Lung (tissue), 12 donors: Measurements from ENCODE around the gene C2CD2L. TPM values are rescaled to one million over a fixed set of nuclear protein-coding genes. Genes with fewer than 3 reads are reported as not detected.

ENCODE experiments used
- ATAC-seq: fragments of 200-7000 bp; cut with Tn5 transposase; one replicate; pipeline ENCODE4 v1.9.1; 2020; ENCODE audit warnings: moderate number of reproducible peaks; ENCODE audit not compliant: insufficient read depth, low FRiP score
- DNase-seq, 3 donors: peaks; one replicate each; pipeline ENCODE4 v3.0.0-alpha.2; 2013 to 2017
- H3K27ac ChIP-seq, 2 donors: one replicate each; pipeline ENCODE4 v1.5.1; 2013; ENCODE audit warnings: mild to moderate bottlenecking in 2 of 2, moderate library complexity in 2 of 2, control low read depth in 1 of 2, inconsistent platforms in 1 of 2, low read depth in 1 of 2, low read length in 1 of 2
- H3K27me3 ChIP-seq, 3 donors: one replicate each; pipeline ENCODE4 v1.5.1; 2013; ENCODE audit warnings: low read length in 2 of 3; ENCODE audit not compliant: control insufficient read depth in 3 of 3, insufficient read depth in 3 of 3
- H3K36me3 ChIP-seq, 4 donors: one replicate each; pipeline ENCODE4 v1.5.1; 2013; ENCODE audit warnings: low read length in 4 of 4, mild to moderate bottlenecking in 1 of 4, moderate library complexity in 1 of 4; ENCODE audit not compliant: control insufficient read depth in 4 of 4, insufficient read depth in 4 of 4
- H3K4me1 ChIP-seq, 5 donors: one replicate each; pipeline ENCODE4 v1.5.1; 2013; ENCODE audit warnings: low read length in 5 of 5, mild to moderate bottlenecking in 2 of 5, moderate library complexity in 1 of 5; ENCODE audit not compliant: control insufficient read depth in 5 of 5, insufficient read depth in 5 of 5
- H3K4me3 ChIP-seq: one replicate; pipeline ENCODE4 v1.5.1; 2013; ENCODE audit warnings: mild to moderate bottlenecking, control low read depth, moderate library complexity
- H3K9ac ChIP-seq, 2 donors: one replicate each; pipeline ENCODE4 v1.5.1; 2013; ENCODE audit warnings: low read length in 2 of 2, control low read depth in 1 of 2; ENCODE audit not compliant: insufficient read depth in 1 of 2
- H3K9me3 ChIP-seq, 4 donors: one replicate each; pipeline ENCODE4 v1.5.1; 2013; ENCODE audit warnings: low read length in 3 of 4, mild to moderate bottlenecking in 1 of 4, moderate library complexity in 1 of 4; ENCODE audit not compliant: control insufficient read depth in 4 of 4, insufficient read depth in 3 of 4
- CTCF ChIP-seq: IDR thresholded peaks from 2 replicates; pipeline ENCODE4 v1.5.1; 2012; ENCODE audit warnings: mild to moderate bottlenecking; ENCODE audit errors: control extremely low read depth, extremely low read depth
- WGBS, 2 donors: extraction: QIAGEN DNeasy Blood & Tissue Kit; methylation state at CpG; one replicate each; pipeline ENCODE4 v1.1.7; 2013; 5-methylcytosine and 5-hydroxymethylcytosine counted together
- polyA plus RNA-seq, 2 donors: library from polyadenylated mRNA; stranded (reverse); fragments of 200-250 nt; gene quantifications; one replicate each; pipeline ENCODE4 v1.2.1, GENCODE V29; 2013
- total RNA-seq, 2 donors: library from RNA; depleted of rRNA in 1 of 2; stranded (reverse); fragments of >200 nt in 1 of 2; gene quantifications; one replicate each; pipeline ENCODE4 v1.2.1, GENCODE V29; 2014 to 2021
- donor health status: control.
- donor health status: control.
- donor health status: Bipolar disorder and iron deficiency.
- donor health status: healthy.
- donor health status: DM: yes; HTN: yes; CAD: no.

The C2CD2L gene
- total and polyA plus RNA-seq, 4 donors, result 6.5 to 20.7 (median 12.7) TPM

- WGBS, 2 donors, result 90 to 93% methylated on average over 3 of the region's 3 CpGs
- no peaks in the 10 kb centered on the region for H3K27me3 ChIP-seq
- no peak overlapping the region for H3K4me3 ChIP-seq
- no peak overlapping the region for H3K27ac ChIP-seq
- H3K4me1 ChIP-seq, result peaks cover 0 to 19% (median 16%) of the 10 kb centered on the region in 5 donors
- ATAC-seq, result no peak
- H3K36me3 ChIP-seq, result peaks cover 0 to 39% (median 5%) of the 10 kb centered on the region in 4 donors
- no peak for TF ChIP-seq CTCF
- no peak for DNase-seq
- H3K9me3 ChIP-seq, result no peaks in the 10 kb centered on the region
- no peak overlapping the region for H3K9ac ChIP-seq
Observed at GRCh38 chr11:119109843-119110242, 2.7 kb downstream of the C2CD2L start.

- TF ChIP-seq CTCF, result no peak
- Histone ChIP-seq H3K27me3 (no peaks in the 10 kb centered on the region), H3K4me3 (no peak overlapping the region), H3K27ac (no peak overlapping the region), H3K4me1 (peaks cover 0 to 19% (median 16%) of the 10 kb centered on the region in 5 donors), H3K9me3 (no peaks in the 10 kb centered on the region), H3K36me3 (peaks cover 0 to 39% (median 5%) of the 10 kb centered on the region in 4 donors), H3K9ac (no peak overlapping the region)
- ATAC-seq (no peak), DNase-seq (no peak)
- WGBS, 2 donors, result 86 to 91% methylated on average over 10 of the region's 10 CpGs
Observed at GRCh38 chr11:119110439-119110838, 3.3 kb downstream of the C2CD2L start.

GRCh38 chr11:119111361-119111925 lies 4.3 kb downstream of the C2CD2L start:
- Histone ChIP-seq H3K9me3 (no peaks in the 10 kb centered on the region), H3K9ac (no peak overlapping the region), H3K27me3 (no peaks in the 10 kb centered on the region), H3K36me3 (peaks cover 0 to 44% (median 5%) of the 10 kb centered on the region in 4 donors), H3K4me3 (no peak overlapping the region), H3K4me1 (peaks cover 0 to 17% (median 11%) of the 10 kb centered on the region in 5 donors), H3K27ac (no peak overlapping the region)
- TF ChIP-seq CTCF, result no peak
- 95% methylated on average over 11 of the region's 11 CpGs for WGBS, 2 donors
- no peak for ATAC-seq
- no peak for DNase-seq
